KOPT-K1 (cell line): ENCODE data around the gene KCNMA1.

Experiments used
- H3K27ac ChIP-seq: fragments of 200-600 bp; sonication (generic); 2 replicates; pipeline ENCODE4 v1.5.1; 2016; ENCODE audit warnings: antibody characterized with exemption, mild to moderate bottlenecking, low read depth, low read length; ENCODE audit not compliant: poor library complexity, severe bottlenecking
- H3K36me3 ChIP-seq: fragments of 200-600 bp; sonication (generic); 2 replicates; pipeline ENCODE4 v1.5.1; 2017; ENCODE audit warnings: antibody characterized with exemption, mild to moderate bottlenecking, low read length, moderate library complexity; ENCODE audit not compliant: insufficient read depth
- H3K9me3 ChIP-seq: fragments of 200-600 bp; sonication (generic); 2 replicates; pipeline ENCODE4 v1.5.1; 2017; ENCODE audit warnings: antibody characterized with exemption, low read length, mild to moderate bottlenecking; ENCODE audit not compliant: insufficient read depth, poor library complexity, severe bottlenecking

KCNMA1 gene

GRCh38 chr10:77234599-77234998 is 403.0 kb downstream of the KCNMA1 start:
- H3K36me3 ChIP-seq = no peaks in the 10 kb centered on the region
- no peak overlapping the region for H3K27ac ChIP-seq
- no peaks in the 10 kb centered on the region for H3K9me3 ChIP-seq

DNA sequence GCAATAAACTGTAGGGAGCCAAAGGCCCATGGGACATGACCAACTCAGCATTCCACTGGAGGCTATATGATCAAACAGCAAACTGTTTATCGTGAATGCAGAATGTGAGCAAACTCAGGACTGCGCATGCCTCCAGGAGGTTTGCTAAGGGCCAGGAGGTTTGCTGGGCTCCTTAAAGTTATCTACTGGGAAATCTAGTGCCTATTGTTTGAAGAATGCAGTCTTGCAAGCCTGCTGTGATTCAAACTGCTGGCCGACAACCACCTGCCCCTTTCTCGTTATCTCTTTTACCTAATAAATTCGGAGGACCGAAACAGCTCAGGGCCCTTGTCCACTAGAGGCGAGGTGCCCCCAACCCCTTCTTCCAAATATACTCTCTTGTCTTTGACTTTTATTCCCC is 404.1 kb downstream of the KCNMA1 start:
- H3K36me3 ChIP-seq = no peaks in the 10 kb centered on the region
- no peak overlapping the region for H3K27ac ChIP-seq
- H3K9me3 ChIP-seq = no peaks in the 10 kb centered on the region

DNA sequence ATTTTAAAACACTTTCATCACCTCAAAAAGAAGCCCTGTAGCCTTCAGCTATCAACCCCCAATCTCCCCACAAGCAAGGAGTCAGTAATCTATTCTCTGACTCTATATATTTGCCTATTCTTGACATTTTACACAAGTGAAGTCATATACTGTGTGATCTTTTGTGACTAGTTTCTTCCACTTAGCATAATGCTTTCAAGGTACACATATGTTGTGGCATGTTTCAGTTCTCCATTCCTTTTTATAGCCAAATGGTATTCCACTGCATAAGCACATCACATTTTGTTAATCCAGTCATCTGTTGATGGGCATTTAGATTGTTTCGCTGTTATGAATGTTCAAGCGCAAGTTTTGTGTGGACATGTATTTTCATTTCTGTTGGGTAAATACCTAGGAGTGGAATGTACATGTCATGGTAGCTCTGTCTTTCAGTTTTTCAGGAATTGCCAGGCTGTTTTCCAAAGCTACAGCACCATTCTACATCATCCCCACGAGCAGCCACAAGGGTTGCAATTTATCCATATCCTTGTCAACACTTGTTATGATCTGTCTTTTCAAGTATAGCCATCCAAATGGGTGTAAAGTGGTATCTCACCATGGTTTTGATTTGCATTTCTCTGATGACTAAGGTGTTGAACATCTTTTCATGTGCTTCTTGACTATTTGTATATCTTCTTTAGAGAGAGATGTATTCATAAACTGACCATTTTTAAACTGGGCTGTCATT is 405.6 kb downstream of the KCNMA1 start:
- Histone ChIP-seq H3K9me3 (no peaks in the 10 kb centered on the region), H3K27ac (no peak overlapping the region), H3K36me3 (no peaks in the 10 kb centered on the region)

DNA sequence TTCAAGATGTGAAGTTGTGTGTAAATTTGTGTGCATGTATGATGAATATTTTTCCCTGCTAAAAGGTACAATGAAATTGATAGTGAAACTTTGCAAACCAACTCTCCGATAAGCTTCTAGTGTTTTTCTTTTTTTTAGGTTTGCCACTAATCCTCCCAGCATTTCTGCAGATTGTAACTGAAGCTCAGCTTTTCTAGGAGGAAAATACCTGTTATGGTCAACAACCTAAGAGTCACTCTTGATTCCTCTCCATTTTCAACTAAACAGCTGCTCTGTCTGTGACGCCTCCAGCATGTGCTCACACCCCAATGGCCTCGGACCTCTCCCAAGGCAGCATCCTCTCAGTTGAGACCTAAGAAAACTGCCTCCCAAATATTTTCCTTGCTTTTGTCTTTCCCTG is 406.2 kb downstream of the KCNMA1 start:
- H3K36me3 ChIP-seq = no peaks in the 10 kb centered on the region
- no peak overlapping the region for H3K27ac ChIP-seq
- no peaks in the 10 kb centered on the region for H3K9me3 ChIP-seq

DNA sequence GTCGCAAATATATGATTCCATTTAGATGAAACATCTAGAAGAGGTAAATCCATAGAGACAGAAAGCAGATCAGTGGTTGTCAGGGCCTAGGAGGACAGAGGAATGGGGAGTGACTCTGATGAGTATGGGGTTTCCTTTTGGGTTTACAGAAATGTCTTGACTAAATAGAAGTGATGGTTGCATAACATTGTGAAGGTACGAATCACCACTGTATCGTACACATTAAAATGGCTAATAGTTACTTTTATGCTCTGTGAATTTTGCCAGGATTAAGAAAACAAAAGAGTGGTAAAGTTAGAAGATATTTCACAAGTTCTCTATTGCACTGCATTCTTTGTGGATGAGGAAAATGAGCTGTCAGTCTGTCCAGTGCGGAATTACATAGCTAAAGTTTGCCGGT is 407.4 kb downstream of the KCNMA1 start:
- Histone ChIP-seq H3K9me3 (no peaks in the 10 kb centered on the region), H3K27ac (no peak overlapping the region), H3K36me3 (no peaks in the 10 kb centered on the region)

DNA sequence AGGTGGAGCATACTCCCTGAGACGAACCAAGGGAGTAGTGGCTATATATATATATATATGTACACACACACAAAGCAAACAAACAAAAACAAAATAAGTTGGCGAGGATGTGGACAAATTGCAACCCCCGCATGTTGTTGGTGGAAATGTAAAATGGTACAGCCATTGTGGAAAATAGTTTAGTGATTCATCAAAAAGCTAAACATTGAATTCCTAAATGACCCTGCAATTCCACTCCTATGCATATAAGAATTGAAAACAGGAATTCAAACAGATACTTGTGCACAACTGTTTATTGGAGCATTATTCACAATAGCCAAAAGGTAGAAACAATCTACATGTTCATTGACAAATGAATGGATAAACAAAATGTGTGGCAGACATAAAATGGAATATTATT is 407.9 kb downstream of the KCNMA1 start:
- Histone ChIP-seq H3K9me3 (no peaks in the 10 kb centered on the region), H3K36me3 (no peaks in the 10 kb centered on the region), H3K27ac (no peak overlapping the region)

GRCh38 chr10:77228559-77228958 is 409.0 kb downstream of the KCNMA1 start:
- H3K36me3 ChIP-seq = no peaks in the 10 kb centered on the region
- H3K27ac ChIP-seq = no peak overlapping the region
- H3K9me3 ChIP-seq = no peaks in the 10 kb centered on the region

DNA sequence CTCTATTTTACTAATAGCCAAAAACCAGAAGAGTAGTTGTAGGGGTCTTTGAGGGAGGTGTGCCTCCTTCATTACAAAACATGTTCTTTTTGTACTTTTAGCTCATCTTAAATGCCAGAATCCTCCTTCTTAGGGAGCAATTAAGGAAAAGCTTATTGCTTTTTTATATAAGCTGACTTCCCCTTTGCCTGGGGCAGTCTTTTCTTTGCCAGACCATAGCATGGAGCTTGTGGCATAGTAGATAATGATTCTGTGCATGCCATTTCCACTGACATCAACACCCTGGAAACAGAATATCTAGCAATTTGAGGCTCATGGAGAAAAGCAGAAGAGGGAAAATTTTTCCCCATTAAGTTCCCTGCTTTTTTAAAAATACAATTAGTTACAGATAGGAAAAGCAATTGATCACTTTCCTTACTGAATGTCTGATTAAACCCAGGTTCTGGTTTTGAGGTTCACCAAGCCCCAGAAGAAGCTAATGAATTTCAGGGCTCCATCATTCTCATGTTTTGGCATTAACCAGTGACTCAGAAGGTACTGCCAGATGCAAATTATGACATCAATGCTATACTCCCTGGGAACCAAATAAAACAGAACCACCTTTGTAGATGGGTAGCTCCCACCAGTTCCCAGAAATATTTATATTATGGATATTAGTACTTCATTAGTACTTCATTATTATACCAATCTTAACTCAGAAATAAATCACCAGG is 410.6 kb downstream of the KCNMA1 start:
- Histone ChIP-seq H3K36me3 (no peaks in the 10 kb centered on the region), H3K9me3 (no peaks in the 10 kb centered on the region), H3K27ac (no peak overlapping the region)

GRCh38 chr10:77226452-77226851 is 411.2 kb downstream of the KCNMA1 start:
- H3K36me3 ChIP-seq = no peaks in the 10 kb centered on the region
- H3K9me3 ChIP-seq = no peaks in the 10 kb centered on the region
- no peak overlapping the region for H3K27ac ChIP-seq

DNA sequence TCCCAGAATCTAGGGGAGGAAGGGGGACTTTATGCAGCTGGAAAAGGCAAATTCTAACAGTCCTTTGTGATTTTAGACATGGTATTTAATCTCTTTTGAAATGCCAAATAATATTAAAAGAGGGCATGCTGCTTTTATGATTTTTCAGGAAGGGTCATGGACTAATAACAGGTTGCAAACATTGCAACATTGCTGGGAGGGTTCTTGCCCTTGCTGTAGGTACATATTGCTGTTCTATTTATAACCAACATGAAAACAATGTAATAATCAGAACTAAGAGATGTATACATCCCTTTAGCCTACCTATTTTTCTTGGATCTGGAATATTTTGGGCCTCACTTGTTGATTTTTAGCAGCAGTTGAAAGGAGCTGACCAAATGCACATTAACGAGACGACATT is 411.6 kb downstream of the KCNMA1 start:
- Histone ChIP-seq H3K9me3 (no peaks in the 10 kb centered on the region), H3K36me3 (no peaks in the 10 kb centered on the region)

DNA sequence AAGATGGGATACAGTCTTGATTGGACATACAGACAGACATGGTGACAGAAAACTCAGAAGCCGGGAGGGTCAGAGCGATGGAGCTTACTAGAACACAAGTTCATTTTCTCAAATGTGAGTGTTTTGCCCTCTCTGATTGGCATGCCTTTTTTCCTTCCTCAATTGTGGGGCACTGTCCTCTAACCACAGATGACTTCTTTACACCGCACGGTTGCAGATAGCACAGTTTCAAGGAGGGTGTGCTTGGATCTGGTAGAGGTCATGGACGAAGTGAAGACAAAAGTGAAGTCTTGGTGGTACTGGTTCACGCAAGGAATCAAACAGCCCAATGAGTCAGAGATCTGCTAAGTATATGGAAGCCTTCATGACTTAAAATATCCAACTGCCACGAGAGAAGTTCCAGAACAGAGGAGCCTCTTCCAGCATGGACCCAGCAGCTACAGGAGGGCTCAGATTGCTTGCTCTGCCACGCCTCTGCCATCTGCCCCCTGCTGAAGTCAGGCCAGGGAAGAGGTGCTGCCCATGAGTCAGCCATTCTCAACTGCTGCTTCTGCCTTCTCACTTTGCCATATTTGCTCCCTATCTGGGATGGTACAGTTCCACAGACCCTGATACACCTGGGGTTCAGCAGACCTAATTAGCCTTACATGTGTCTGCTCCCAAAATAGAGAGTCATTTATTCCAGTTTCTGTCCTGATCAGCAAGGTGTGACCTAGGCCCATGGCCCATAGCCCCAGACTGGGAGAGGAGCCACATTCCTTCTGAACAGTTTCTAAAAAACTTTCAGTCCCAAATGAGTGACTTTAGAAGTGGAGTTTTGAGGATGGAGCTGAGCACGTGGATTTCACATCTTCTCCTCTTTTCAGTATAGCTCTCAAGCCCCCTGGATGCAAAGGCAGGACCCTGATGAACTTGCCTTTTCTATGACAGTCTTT is 413.8 kb downstream of the KCNMA1 start:
- H3K36me3 ChIP-seq = no peaks in the 10 kb centered on the region
- H3K27ac ChIP-seq = no peak overlapping the region
- H3K9me3 ChIP-seq = no peaks in the 10 kb centered on the region

More for the DNA sequence above, 411.6 kb downstream of the KCNMA1 start:
- H3K27ac ChIP-seq = no peak overlapping the region

GRCh38 chr10:77220150-77220549 is 417.5 kb downstream of the KCNMA1 start:
- Histone ChIP-seq H3K36me3 (no peaks in the 10 kb centered on the region), H3K9me3 (no peaks in the 10 kb centered on the region), H3K27ac (no peak overlapping the region)

DNA sequence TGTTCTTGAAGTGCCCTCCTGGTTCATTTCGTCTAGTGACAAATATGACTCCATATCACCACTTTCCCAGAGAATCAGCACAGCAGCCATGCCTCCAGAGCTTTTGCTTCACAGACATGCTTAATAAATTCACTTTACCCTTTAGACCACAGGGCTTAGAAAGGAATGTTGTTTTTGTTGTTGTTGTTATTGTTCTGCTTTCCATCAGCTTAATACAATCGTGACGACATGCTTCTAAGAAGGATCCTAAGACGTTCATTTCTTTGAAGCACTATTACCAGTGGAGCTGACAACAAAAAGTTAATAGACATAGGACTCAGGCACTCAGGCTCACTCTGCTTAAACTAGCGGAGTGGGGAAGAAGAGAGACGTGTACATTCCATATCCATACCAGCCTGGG is 418.6 kb downstream of the KCNMA1 start:
- Histone ChIP-seq H3K9me3 (no peaks in the 10 kb centered on the region), H3K27ac (no peak overlapping the region), H3K36me3 (no peaks in the 10 kb centered on the region)

GRCh38 chr10:77214799-77215198 is 422.8 kb downstream of the KCNMA1 start:
- Histone ChIP-seq H3K9me3 (no peaks in the 10 kb centered on the region), H3K36me3 (no peaks in the 10 kb centered on the region), H3K27ac (no peak overlapping the region)

DNA sequence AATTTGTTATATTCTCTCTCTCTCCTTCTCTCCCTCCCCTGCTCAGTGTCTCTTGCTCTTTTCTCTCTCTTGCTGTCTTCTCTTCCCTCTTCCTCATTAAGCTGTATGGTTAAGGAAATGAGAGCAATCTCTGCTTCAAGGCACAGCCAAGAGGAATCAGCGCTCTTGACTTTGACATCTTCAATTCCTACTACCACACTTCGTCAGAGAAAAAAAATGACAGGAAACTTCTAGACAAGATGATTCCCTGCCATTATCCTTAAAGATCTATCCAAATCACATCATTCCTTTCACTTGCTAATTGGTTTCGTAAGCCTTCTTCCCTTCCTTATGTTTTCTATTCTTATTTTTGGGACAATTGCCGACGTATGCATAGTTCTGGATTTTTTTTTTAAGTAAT is 425.0 kb downstream of the KCNMA1 start:
- H3K27ac ChIP-seq = no peak overlapping the region
- no peaks in the 10 kb centered on the region for H3K36me3 ChIP-seq
- H3K9me3 ChIP-seq = no peaks in the 10 kb centered on the region
